Large intestine (tissue), 3 donors: ENCODE measurements around the gene TBC1D22A. TPM values are rescaled to one million over a fixed set of nuclear protein-coding genes. Genes with fewer than 3 reads are reported as not detected.
"Not testable (repeated sequence)": the region's sequence is repeated elsewhere in the genome, so short reads cannot be mapped to it uniquely, and the experiment has no call there.

ENCODE experiments used
- DNase-seq, 2 donors: peaks; one replicate each; pipeline versions ENCODE4 v3.0.0 to v3.0.0-alpha.2; 2013
- H3K27ac ChIP-seq: one replicate; pipeline ENCODE4 v1.5.1; 2013; ENCODE audit warnings: low read length
- H3K27me3 ChIP-seq: 2 replicates; pipeline ENCODE4 v1.6.1; 2013; ENCODE audit warnings: low read length; ENCODE audit not compliant: control insufficient read depth, insufficient read depth
- H3K36me3 ChIP-seq: 2 replicates; pipeline ENCODE4 v1.6.1; 2013; ENCODE audit warnings: low read length; ENCODE audit not compliant: control insufficient read depth, insufficient read depth
- H3K4me1 ChIP-seq: one replicate; pipeline ENCODE4 v1.6.1; 2013; ENCODE audit warnings: low read length; ENCODE audit not compliant: control insufficient read depth, insufficient read depth
- H3K4me3 ChIP-seq: one replicate; pipeline ENCODE4 v1.5.1; 2013; ENCODE audit warnings: low read length
- H3K9me3 ChIP-seq: one replicate; pipeline ENCODE4 v1.6.1; 2013; ENCODE audit warnings: mild to moderate bottlenecking, low read depth, low read length, moderate library complexity; ENCODE audit not compliant: control insufficient read depth
- WGBS: methylation state at CpG from one replicate; pipeline ENCODE4 v1.1.5; 2013; ENCODE audit warnings: low lambda C conversion rate; ENCODE audit not compliant: insufficient coverage; 5-methylcytosine and 5-hydroxymethylcytosine counted together
- polyA plus RNA-seq: library from polyadenylated mRNA; unstranded; fragments of 120-200 nt; gene quantifications from one replicate; pipeline ENCODE4 v1.2.1, GENCODE V29; 2013

TBC1D22A gene
- polyA plus RNA-seq, 1 donor = 21.5 TPM

GRCh38 chr22:47135338-47135737 is 372.9 kb downstream of the TBC1D22A start:
- Histone ChIP-seq H3K9me3 (no peaks in the 10 kb centered on the region), H3K27ac (no peak overlapping the region), H3K4me1 (no peaks in the 10 kb centered on the region), H3K36me3 (peaks cover 5% of the 10 kb centered on the region), H3K27me3 (no peaks in the 10 kb centered on the region), H3K4me3 (no peak overlapping the region)
- WGBS = no CpG with 5 or more reads among the region's 8 CpGs
- DNase-seq = no peak

- H3K4me3 ChIP-seq = no peak overlapping the region
- no peaks in the 10 kb centered on the region for H3K27me3 ChIP-seq
- H3K4me1 ChIP-seq = no peaks in the 10 kb centered on the region
- no peaks in the 10 kb centered on the region for H3K9me3 ChIP-seq
- H3K27ac ChIP-seq = no peak overlapping the region
- WGBS = 100% methylated on average over 1 of the region's 12 CpGs
- no peak for DNase-seq
- H3K36me3 ChIP-seq = peaks cover 5% of the 10 kb centered on the region
Observed at GRCh38 chr22:47136050-47136449, 373.6 kb downstream of the TBC1D22A start.

GRCh38 chr22:47136671-47137070 is 374.2 kb downstream of the TBC1D22A start:
- no CpG with 5 or more reads among the region's 16 CpGs for WGBS
- H3K36me3 ChIP-seq = peaks cover 2% of the 10 kb centered on the region
- H3K4me1 ChIP-seq = no peaks in the 10 kb centered on the region
- H3K9me3 ChIP-seq = no peaks in the 10 kb centered on the region
- H3K4me3 ChIP-seq = no peak overlapping the region
- H3K27me3 ChIP-seq = no peaks in the 10 kb centered on the region
- DNase-seq = no peak
- no peak overlapping the region for H3K27ac ChIP-seq

- Histone ChIP-seq H3K27ac (no peak overlapping the region), H3K4me3 (no peak overlapping the region), H3K9me3 (no peaks in the 10 kb centered on the region), H3K4me1 (no peaks in the 10 kb centered on the region), H3K36me3 (peaks cover 2% of the 10 kb centered on the region), H3K27me3 (no peaks in the 10 kb centered on the region)
- no peak for DNase-seq
- 100% methylated on average over 2 of the region's 30 CpGs for WGBS
Observed at GRCh38 chr22:47139013-47139789, 376.8 kb downstream of the TBC1D22A start.

- Histone ChIP-seq H3K4me3 (no peak overlapping the region), H3K36me3 (peaks cover 2% of the 10 kb centered on the region), H3K4me1 (no peaks in the 10 kb centered on the region), H3K9me3 (no peaks in the 10 kb centered on the region), H3K27ac (no peak overlapping the region), H3K27me3 (no peaks in the 10 kb centered on the region)
- 90% methylated on average over 2 of the region's 6 CpGs for WGBS
- DNase-seq = no peak
Observed at GRCh38 chr22:47139790-47140119, 377.3 kb downstream of the TBC1D22A start.

- H3K36me3 ChIP-seq, H3K27ac ChIP-seq, H3K4me3 ChIP-seq, H3K9me3 ChIP-seq, DNase-seq, H3K4me1 ChIP-seq, H3K27me3 ChIP-seq: not testable (repeated sequence)
- WGBS = 87% methylated on average over 3 of the region's 8 CpGs
Observed at GRCh38 chr22:47140975-47141374, 378.5 kb downstream of the TBC1D22A start.

GRCh38 chr22:47142427-47143046 is 380.1 kb downstream of the TBC1D22A start:
- no CpG with 5 or more reads among the region's 2 CpGs for WGBS

GRCh38 chr22:47143249-47143938 is 380.9 kb downstream of the TBC1D22A start:
- no peak for DNase-seq
- Histone ChIP-seq H3K27me3 (no peaks in the 10 kb centered on the region), H3K4me1 (no peaks in the 10 kb centered on the region), H3K36me3 (no peaks in the 10 kb centered on the region), H3K4me3 (no peak overlapping the region), H3K27ac (no peak overlapping the region), H3K9me3 (no peaks in the 10 kb centered on the region)
- no CpG with 5 or more reads among the region's 16 CpGs for WGBS

More at GRCh38 chr22:47142427-47143046, 380.1 kb downstream of the TBC1D22A start:
- no peak overlapping the region for H3K27ac ChIP-seq
- DNase-seq = no peak
- H3K4me3 ChIP-seq = no peak overlapping the region
- peaks cover 2% of the 10 kb centered on the region for H3K36me3 ChIP-seq
- H3K4me1 ChIP-seq = no peaks in the 10 kb centered on the region
- no peaks in the 10 kb centered on the region for H3K9me3 ChIP-seq
- no peaks in the 10 kb centered on the region for H3K27me3 ChIP-seq

GRCh38 chr22:47144076-47144765 is 381.8 kb downstream of the TBC1D22A start:
- Histone ChIP-seq H3K27ac (no peak overlapping the region), H3K27me3 (no peaks in the 10 kb centered on the region), H3K36me3 (no peaks in the 10 kb centered on the region), H3K4me3 (no peak overlapping the region), H3K9me3 (no peaks in the 10 kb centered on the region), H3K4me1 (no peaks in the 10 kb centered on the region)
- no peak for DNase-seq
- WGBS = no CpG with 5 or more reads among the region's 24 CpGs

- no CpG with 5 or more reads among the region's 21 CpGs for whole genome bisulfite sequencing
- H3K9me3 ChIP-seq = no peaks in the 10 kb centered on the region
- no peaks in the 10 kb centered on the region for H3K36me3 ChIP-seq
- H3K27me3 ChIP-seq = no peaks in the 10 kb centered on the region
- no peak overlapping the region for H3K27ac ChIP-seq
- no peak for DNase-seq
- H3K4me3 ChIP-seq = no peak overlapping the region
- H3K4me1 ChIP-seq = no peaks in the 10 kb centered on the region
Observed at GRCh38 chr22:47144791-47145425, 382.5 kb downstream of the TBC1D22A start.
